ENCODE results near the gene POLR1A. TPM values are rescaled to one million over a fixed set of nuclear protein-coding genes. Genes with fewer than 3 reads are reported as not detected.

POLR1A gene
- total RNA-seq, 4 donors from 2014 or later: 10.9 to 38.8 (median 17.7) TPM

GRCh38 chr2:86074256-86074655 is 31.4 kb downstream of the POLR1A start:
- no peak for DNase-seq
- no peaks in the 10 kb centered on the region for H3K36me3 ChIP-seq
- H3K27ac ChIP-seq: no peak overlapping the region
- H3K9me3 ChIP-seq: no peaks in the 10 kb centered on the region
- no peaks in the 10 kb centered on the region for H3K27me3 ChIP-seq
- no peak overlapping the region for H3K4me3 ChIP-seq
- H3K4me1 ChIP-seq: peaks cover 0 to 8% of the 10 kb centered on the region in 2 donors
- intact Hi-C loops (cut with DNase I; ENCODE audit: low total_unique reads): loop anchor here (10.0 kb wide), 2 partner anchors 169 to 339 kb away; no protein-coding TSS in a partner anchor
- TF ChIP-seq CTCF (IDR thresholded peaks at IDR 0.05): no peak
- no peak for TF ChIP-seq POLR2A (IDR thresholded peaks at IDR 0.05)

GRCh38 chr2:86073225-86073624 is 32.5 kb downstream of the POLR1A start:
- Histone ChIP-seq H3K4me1 (peaks cover 0 to 8% of the 10 kb centered on the region in 2 donors), H3K4me3 (no peak overlapping the region), H3K9me3 (no peaks in the 10 kb centered on the region), H3K27me3 (no peaks in the 10 kb centered on the region), H3K27ac (peak overlapping the region; percentile 48 to 73), H3K36me3 (no peaks in the 10 kb centered on the region)
- intact Hi-C loops (cut with DNase I; ENCODE audit: low total_unique reads): loop anchor here (10.0 kb wide), 2 partner anchors 168 to 338 kb away; no protein-coding TSS in a partner anchor
- no peak for TF ChIP-seq POLR2A (IDR thresholded peaks at IDR 0.05)
- TF ChIP-seq CTCF (IDR thresholded peaks at IDR 0.05): no peak
- DNase-seq: no peak

GRCh38 chr2:86072271-86072858 is 33.3 kb downstream of the POLR1A start:
- DNase-seq: peak; percentile 51 to 53
- H3K4me1 ChIP-seq: peaks cover 0 to 8% of the 10 kb centered on the region in 2 donors

GRCh38 chr2:86070868-86071267 is 34.8 kb downstream of the POLR1A start:
- Histone ChIP-seq H3K9me3 (no peaks in the 10 kb centered on the region), H3K27me3 (no peaks in the 10 kb centered on the region), H3K4me1 (peaks cover 0 to 14% of the 10 kb centered on the region in 2 donors), H3K27ac (no peak overlapping the region), H3K4me3 (no peak overlapping the region), H3K36me3 (no peaks in the 10 kb centered on the region)
- DNase-seq: no peak
- intact Hi-C loops (cut with DNase I; ENCODE audit: low total_unique reads): loop anchor here (10.0 kb wide), 2 partner anchors 166 to 336 kb away; no protein-coding TSS in a partner anchor
- no peak for TF ChIP-seq CTCF (IDR thresholded peaks at IDR 0.05)

More at GRCh38 chr2:86072271-86072858, 33.3 kb downstream of the POLR1A start:
- Histone ChIP-seq H3K27me3 (no peaks in the 10 kb centered on the region), H3K36me3 (no peaks in the 10 kb centered on the region), H3K9me3 (no peaks in the 10 kb centered on the region), H3K4me3 (no peak overlapping the region), H3K27ac (peak overlapping the region; percentile 48 to 73)
- TF ChIP-seq CTCF (IDR thresholded peaks at IDR 0.05): no peak
- no peak for TF ChIP-seq POLR2A (IDR thresholded peaks at IDR 0.05)
- intact Hi-C loops (cut with DNase I; ENCODE audit: low total_unique reads): loop anchor here (10.0 kb wide), 2 partner anchors 168 to 338 kb away; no protein-coding TSS in a partner anchor

- TF ChIP-seq CTCF (IDR thresholded peaks at IDR 0.05) (no peak), POLR2A (IDR thresholded peaks at IDR 0.05) (no peak)
- Histone ChIP-seq H3K9me3 (no peaks in the 10 kb centered on the region), H3K36me3 (no peaks in the 10 kb centered on the region), H3K4me1 (peaks cover 0 to 15% of the 10 kb centered on the region in 2 donors), H3K27me3 (no peaks in the 10 kb centered on the region), H3K4me3 (no peak overlapping the region), H3K27ac (peak overlapping the region in 1 of 2 donors; percentile 24)
- intact Hi-C loops (cut with DNase I; ENCODE audit: low total_unique reads): loop anchor here (10.0 kb wide), 2 partner anchors 165 to 335 kb away; no protein-coding TSS in a partner anchor
- DNase-seq: no peak
These were observed 35.8 kb downstream of the POLR1A start for GRCh38 chr2:86069783-86070339.
